Stimulated activated CD8-positive, alpha-beta memory T cell treated with anti-CD3 and anti-CD28 coated beads, Interleukin-15, amount 100 ng/mL, for 1 hour (primary cell): ENCODE results near the gene FAM83E.
"Not testable (repeated sequence)": the region's sequence is repeated elsewhere in the genome, so short reads cannot be mapped to it uniquely, and the experiment has no call there.

Experiments
- DNase-seq: peaks from one replicate; pipeline ENCODE4 v3.0.0-alpha.2; 2020; ENCODE audit warnings: low read depth

The FAM83E gene

GRCh38 chr19:48639483-48640375, 24.9 kb upstream of the FAM83E start:
- no peak for DNase-seq

- DNase-seq: no peak
Measured at GRCh38 chr19:48638831-48639381, 24.0 kb upstream of the FAM83E start.

GRCh38 chr19:48637948-48638830, 23.3 kb upstream of the FAM83E start:
- DNase-seq: peak; percentile 61

GRCh38 chr19:48637449-48637947, 22.6 kb upstream of the FAM83E start:
- DNase-seq: peak; percentile 99

- no peak for DNase-seq
Measured at GRCh38 chr19:48636859-48637448, 22.1 kb upstream of the FAM83E start, which contains the start of gene DBP. DBP (minus strand) TSS chr19:48637379; CDS start chr19:48636994, 385 bp downstream.

GRCh38 chr19:48635966-48636858, 21.3 kb upstream of the FAM83E start:
- no peak for DNase-seq

- no peak for DNase-seq
Measured at GRCh38 chr19:48635263-48635965, 20.5 kb upstream of the FAM83E start.

GRCh38 chr19:48634424-48635262, 19.8 kb upstream of the FAM83E start:
- peak; percentile 80 for DNase-seq

- DNase-seq: no peak
Measured at GRCh38 chr19:48634036-48634342, 19.1 kb upstream of the FAM83E start.

DNA sequence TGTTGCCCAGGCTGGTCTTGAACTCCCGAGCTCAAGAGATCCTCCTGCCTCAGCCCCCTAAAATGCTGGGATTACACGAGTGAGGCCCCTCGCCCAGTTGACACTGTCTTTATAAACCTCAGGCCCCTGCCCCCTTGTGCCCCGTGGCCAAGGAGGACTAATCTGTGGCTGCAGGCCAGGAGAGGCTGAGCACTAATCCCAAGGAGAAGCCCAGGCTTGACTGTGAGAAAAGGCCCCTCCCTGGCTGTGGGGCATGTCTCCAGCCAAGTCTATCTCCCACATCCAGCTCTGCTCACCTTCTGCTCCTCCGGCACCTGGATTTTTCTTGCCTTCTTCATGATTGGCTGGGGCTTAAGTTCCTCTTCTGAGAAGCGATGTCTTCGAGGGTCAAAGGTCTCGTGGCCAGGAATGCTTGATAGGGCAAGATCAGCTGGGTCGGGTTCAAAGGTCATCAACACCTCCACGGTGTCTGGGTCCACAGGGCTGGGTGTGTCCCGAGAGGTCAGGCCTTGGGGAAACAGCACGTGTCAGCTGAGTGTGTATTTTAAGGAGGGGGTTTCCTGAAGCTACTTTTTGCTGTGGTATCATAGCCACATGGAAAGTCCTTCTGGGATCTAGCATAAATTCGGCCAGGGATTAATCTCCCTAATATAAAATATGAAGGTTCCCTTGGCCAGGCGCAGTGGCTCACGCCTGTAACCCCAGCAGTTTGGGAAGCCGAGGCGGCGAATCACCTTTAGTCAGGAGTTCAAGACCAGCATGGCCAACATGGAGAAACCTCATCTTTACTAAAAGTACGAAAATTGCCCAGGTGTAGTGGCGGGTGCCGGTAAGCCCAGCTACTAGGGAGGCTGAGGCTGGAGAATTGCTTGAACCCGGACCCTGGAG, 18.5 kb upstream of the FAM83E start:
- no peak for DNase-seq

DNA sequence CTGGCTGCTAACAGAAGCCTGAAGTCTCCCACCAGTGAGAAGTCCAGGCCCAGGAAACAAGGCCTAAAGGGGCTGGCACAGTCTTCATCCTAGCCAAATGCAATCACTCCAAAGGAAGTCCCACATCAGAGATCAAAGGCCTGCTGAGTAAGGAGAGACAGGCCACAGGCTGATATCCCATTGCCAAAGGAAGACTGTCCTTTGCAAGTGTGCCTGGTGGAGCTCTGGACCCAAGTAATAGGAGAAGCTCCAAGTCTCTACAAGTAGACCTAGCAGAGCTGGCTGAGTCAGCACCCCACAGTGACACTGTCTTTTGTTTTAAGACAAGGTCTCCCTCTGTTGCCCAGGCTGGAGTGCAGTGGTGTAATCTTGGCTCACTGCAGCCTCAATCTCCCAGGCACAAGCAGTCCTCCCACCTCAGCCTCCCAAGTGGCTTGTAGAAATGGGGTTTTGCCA, 17.8 kb upstream of the FAM83E start:
- DNase-seq: no peak

DNA sequence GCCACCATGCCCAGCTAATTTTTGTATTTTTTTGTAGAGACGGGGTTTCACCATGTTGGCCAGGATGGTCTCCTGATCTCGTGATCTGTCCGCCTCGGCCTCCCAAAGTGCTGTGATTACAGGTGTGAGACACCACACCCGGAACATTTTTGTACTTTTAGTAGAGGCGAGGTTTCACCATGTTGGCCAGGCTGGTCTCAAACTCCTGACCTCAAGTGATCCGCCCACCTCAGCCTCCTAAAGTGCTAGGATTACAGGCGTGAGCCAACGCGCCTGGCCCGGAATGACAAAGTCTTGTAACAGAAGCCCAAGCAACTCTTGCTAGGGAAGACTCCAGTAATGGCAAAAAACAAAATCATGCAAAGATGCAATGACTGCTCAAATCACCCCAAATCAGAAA, 17.4 kb upstream of the FAM83E start:
- not testable (repeated sequence) for DNase-seq

DNA sequence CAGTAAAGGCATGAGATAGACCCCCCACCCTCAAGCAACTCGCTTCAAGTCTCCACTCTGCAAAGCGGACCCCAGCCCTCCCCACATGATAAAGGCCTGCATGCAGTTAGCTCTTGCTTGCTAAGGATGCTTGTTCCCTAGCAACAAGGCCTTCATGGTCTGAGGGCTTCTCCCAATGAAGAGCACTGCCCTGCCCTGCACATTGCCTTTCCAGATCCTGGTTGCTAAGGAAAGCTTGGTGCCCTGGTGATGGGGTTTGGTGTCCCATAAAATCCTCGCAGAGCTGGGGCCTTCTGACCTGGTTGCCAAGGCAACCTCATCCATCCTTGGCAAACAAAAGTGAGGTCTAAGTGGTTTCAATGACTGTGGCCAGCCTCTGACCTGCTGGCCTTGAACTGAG, 16.3 kb upstream of the FAM83E start:
- no peak for DNase-seq

- no peak for DNase-seq
Measured at GRCh38 chr19:48630296-48631063, 15.6 kb upstream of the FAM83E start.

DNA sequence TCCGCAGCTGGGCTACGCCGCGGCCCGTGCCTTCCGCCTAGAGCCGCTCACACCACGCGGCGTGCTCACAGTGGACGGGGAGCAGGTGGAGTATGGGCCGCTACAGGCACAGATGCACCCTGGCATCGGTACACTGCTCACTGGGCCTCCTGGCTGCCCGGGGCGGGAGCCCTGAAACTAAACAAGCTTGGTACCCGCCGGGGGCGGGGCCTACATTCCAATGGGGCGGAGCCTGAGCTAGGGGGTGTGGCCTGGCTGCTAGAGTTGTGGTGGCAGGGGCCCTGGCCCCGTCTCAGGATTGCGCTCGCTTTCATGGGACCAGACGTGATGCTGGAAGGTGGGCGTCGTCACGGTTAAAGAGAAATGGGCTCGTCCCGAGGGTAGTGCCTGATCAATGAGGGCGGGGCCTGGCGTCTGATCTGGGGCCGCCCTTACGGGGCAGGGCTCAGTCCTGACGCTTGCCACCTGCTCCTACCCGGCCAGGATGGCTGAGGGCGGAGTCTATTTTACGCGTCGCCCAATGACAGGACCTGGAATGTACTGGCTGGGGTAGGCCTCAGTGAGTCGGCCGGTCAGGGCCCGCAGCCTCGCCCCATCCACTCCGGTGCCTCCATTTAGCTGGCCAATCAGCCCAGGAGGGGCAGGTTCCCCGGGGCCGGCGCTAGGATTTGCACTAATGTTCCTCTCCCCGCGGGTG, 14.9 kb upstream of the FAM83E start:
- DNase-seq: no peak

DNA sequence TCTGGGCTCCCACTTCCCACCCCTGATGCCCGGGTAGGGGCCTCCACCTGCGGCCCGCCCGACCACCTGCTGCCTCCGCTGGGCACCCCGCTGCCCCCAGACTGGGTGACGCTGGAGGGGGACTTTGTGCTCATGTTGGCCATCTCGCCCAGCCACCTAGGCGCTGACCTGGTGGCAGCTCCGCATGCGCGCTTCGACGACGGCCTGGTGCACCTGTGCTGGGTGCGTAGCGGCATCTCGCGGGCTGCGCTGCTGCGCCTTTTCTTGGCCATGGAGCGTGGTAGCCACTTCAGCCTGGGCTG, 14.4 kb upstream of the FAM83E start:
- no peak for DNase-seq
